ENCODE measurements around the gene DRC7.

DRC7 gene

DNA sequence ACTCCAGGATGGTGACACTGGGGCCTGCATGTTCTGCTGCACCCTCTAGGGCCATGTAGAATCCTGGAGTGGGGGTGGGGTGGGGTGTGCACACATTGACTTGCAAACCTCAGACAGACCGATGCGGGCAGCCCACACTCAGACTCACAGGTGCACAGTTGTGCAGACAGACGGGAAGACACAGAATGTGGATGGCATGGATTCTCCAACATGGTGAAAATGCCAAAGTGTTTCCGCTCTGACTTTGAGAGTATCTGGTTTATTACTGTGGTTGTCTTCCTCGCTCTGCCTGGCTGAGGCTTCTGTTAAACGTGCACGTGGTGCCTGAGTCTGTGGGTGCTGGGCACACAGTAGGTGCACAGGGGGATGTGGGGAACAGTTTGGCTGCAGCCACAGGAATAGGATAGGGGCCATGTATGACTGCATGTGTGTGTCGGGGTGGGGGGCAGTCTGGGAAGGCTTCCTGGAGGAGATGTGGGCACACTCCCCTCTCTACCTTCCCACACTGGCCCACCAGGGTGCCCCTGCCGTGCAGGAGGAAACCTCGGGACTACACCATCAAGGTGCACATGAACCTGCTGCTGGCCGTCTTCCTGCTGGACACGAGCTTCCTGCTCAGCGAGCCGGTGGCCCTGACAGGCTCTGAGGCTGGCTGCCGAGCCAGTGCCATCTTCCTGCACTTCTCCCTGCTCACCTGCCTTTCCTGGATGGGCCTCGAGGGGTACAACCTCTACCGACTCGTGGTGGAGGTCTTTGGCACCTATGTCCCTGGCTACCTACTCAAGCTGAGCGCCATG, 35.5 kb upstream of the DRC7 start:
- Histone ChIP-seq H3K4me3 (ENCODE audit: low read depth, low read length) (no peak overlapping the region), H3K9me3 (ENCODE audit: severe bottlenecking) (no peaks in the 10 kb centered on the region), H3K27ac (no peak overlapping the region), H3K27me3 (ENCODE audit: insufficient read depth, low read depth, severe bottlenecking) (no peaks in the 10 kb centered on the region), H3K36me3 (no peaks in the 10 kb centered on the region)
- no peak for DNase-seq
- no peak for TF ChIP-seq CTCF (IDR thresholded peaks at IDR 0.05; ENCODE audit: low read depth, low read length)

GRCh38 chr16:57660715-57661463, 33.7 kb upstream of the DRC7 start:
- Histone ChIP-seq H3K9me3 (ENCODE audit: severe bottlenecking) (no peaks in the 10 kb centered on the region), H3K27me3 (ENCODE audit: insufficient read depth, low read depth, severe bottlenecking) (no peaks in the 10 kb centered on the region), H3K36me3 (no peaks in the 10 kb centered on the region), H3K27ac (no peak overlapping the region), H3K4me3 (ENCODE audit: low read depth, low read length) (no peak overlapping the region)
- TF ChIP-seq CTCF (IDR thresholded peaks at IDR 0.05; ENCODE audit: low read depth, low read length), result peak; percentile 35
- no peak for DNase-seq

DNA sequence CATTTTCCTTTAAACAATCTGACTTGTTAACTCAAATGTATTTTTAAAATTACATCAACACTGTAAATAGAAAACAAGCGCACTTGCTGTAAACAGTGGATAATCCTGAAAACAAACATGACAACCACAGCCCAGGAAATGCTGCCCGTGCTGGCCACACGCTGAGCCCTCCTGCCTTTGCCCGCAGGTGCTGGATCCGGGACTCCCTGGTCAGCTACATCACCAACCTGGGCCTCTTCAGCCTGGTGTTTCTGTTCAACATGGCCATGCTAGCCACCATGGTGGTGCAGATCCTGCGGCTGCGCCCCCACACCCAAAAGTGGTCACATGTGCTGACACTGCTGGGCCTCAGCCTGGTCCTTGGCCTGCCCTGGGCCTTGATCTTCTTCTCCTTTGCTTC, 33.1 kb upstream of the DRC7 start:
- Histone ChIP-seq H3K9me3 (ENCODE audit: severe bottlenecking) (no peaks in the 10 kb centered on the region), H3K27ac (no peak overlapping the region), H3K27me3 (ENCODE audit: insufficient read depth, low read depth, severe bottlenecking) (no peaks in the 10 kb centered on the region), H3K36me3 (no peaks in the 10 kb centered on the region), H3K4me3 (ENCODE audit: low read depth, low read length) (no peak overlapping the region)
- TF ChIP-seq CTCF (IDR thresholded peaks at IDR 0.05; ENCODE audit: low read depth, low read length), result no peak
- no peak for DNase-seq

DNA sequence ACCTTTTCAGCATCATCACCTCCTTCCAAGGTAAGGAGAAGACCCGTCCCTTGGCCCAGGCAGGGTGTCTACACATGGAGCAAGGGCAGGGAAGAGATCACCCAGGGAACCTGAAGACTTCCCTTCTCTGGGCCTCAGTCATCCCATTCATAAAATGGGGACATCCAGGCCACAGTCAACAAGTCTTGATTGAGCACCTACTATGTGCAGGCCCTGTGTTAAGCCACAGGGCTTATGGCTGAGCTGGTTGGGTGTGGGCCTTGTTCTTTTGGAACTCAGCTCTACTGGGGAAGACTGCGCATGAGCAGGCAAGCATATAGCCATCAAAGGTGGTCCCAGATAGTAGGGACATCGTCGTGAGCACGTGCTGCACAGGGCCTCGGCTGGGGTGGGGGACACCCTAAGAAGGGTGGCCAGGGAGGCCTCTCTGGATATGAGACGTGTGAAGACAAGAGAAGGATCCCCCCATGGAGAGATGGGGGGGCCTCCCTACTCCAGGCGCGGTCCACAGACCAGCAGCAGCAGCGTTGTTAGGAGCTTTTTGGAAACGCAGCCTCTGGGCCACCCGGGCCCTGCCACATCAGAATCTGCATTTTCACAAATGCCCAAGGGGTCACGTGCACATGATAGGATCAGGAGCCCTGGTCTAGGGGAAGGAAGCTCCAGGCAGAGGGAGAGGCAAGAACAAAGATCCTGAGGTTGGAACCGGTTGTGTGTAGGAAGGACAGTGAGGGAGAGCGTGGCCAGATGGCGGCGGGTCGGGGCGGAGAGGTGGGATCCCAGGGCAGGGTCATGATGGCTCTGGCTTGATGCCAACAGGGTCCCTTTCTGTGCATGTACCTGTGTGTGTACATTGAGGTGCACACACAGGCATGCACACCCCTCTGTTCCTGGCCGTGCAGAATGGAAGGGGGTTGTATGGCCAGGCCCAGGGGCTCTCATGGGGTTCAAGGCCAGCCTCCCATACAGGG, 32.4 kb upstream of the DRC7 start:
- DNase-seq, result no peak
- no peaks in the 10 kb centered on the region for H3K36me3 ChIP-seq
- no peak for TF ChIP-seq CTCF (IDR thresholded peaks at IDR 0.05; ENCODE audit: low read depth, low read length)

GRCh38 chr16:57663436-57663835, 31.2 kb upstream of the DRC7 start:
- no peak overlapping the region for H3K4me3 ChIP-seq (ENCODE audit: low read depth, low read length)
- DNase-seq, result no peak
- H3K27me3 ChIP-seq (ENCODE audit: insufficient read depth, low read depth, severe bottlenecking), result no peaks in the 10 kb centered on the region
- H3K27ac ChIP-seq, result no peak overlapping the region
- no peak for TF ChIP-seq CTCF (IDR thresholded peaks at IDR 0.05; ENCODE audit: low read depth, low read length)
- no peaks in the 10 kb centered on the region for H3K9me3 ChIP-seq (ENCODE audit: severe bottlenecking)
- H3K36me3 ChIP-seq, result no peaks in the 10 kb centered on the region

More for the DNA sequence above, 32.4 kb upstream of the DRC7 start:
- no peaks in the 10 kb centered on the region for H3K9me3 ChIP-seq (ENCODE audit: severe bottlenecking)
- H3K27ac ChIP-seq, result no peak overlapping the region
- H3K27me3 ChIP-seq (ENCODE audit: insufficient read depth, low read depth, severe bottlenecking), result no peaks in the 10 kb centered on the region
- H3K4me3 ChIP-seq (ENCODE audit: low read depth, low read length), result no peak overlapping the region

Data from WERI-Rb-1 (cell line).